Parathyroid adenoma (tissue), 2 donors: ENCODE measurements around the gene LRRC1.
A peak's percentile ranks its signal among the peaks of the same experiment; 100 is the strongest.

Experiments used
- H2AFZ ChIP-seq: fragments of 300-600 bp; sonication (generic); one replicate; pipeline ENCODE4 v1.7.0; 2017; ENCODE audit warnings: antibody characterized with exemption, mild to moderate bottlenecking
- H3K27ac ChIP-seq: fragments of 300-600 bp; sonication (generic); one replicate; pipeline ENCODE4 v1.7.0; 2017
- H3K27me3 ChIP-seq: fragments of 300-600 bp; sonication (generic); one replicate; pipeline ENCODE4 v1.7.0; 2017; ENCODE audit warnings: low read length; ENCODE audit not compliant: control insufficient read depth, insufficient read depth
- H3K36me3 ChIP-seq: fragments of 300-600 bp; sonication (generic); one replicate; pipeline ENCODE4 v1.7.0; 2017; ENCODE audit warnings: low read length; ENCODE audit not compliant: control insufficient read depth, insufficient read depth
- H3K4me1 ChIP-seq: fragments of 300-600 bp; sonication (generic); one replicate; pipeline ENCODE4 v1.7.0; 2017; ENCODE audit warnings: control low read depth
- H3K4me2 ChIP-seq: fragments of 300-600 bp; sonication (generic); one replicate; pipeline ENCODE4 v1.7.0; 2017; ENCODE audit warnings: low read length
- H3K4me3 ChIP-seq: fragments of 300-600 bp; sonication (generic); one replicate; pipeline ENCODE4 v1.7.0; 2017; ENCODE audit warnings: low read depth, low read length
- H3K79me2 ChIP-seq: fragments of 300-600 bp; sonication (generic); one replicate; pipeline ENCODE4 v1.7.0; 2017; ENCODE audit warnings: control low read depth
- H3K9ac ChIP-seq: fragments of 300-600 bp; sonication (generic); one replicate; pipeline ENCODE4 v1.7.0; 2017; ENCODE audit warnings: mild to moderate bottlenecking
- H3K9me3 ChIP-seq: fragments of 300-600 bp; sonication (generic); one replicate; pipeline ENCODE4 v1.7.0; 2017; ENCODE audit warnings: low read length; ENCODE audit not compliant: control insufficient read depth
- CTCF ChIP-seq: fragments of 300-600 bp; sonication (generic); IDR thresholded peaks from one replicate; pipeline ENCODE4 v1.7.0; 2017; ENCODE audit warnings: antibody characterized with exemption, mild to moderate bottlenecking
- donor health status: primary hyperparathyroidism.

LRRC1 gene

GRCh38 chr6:53924277-53924676 is 129.5 kb downstream of the LRRC1 start:
- no peaks in the 10 kb centered on the region for H3K79me2 ChIP-seq
- H3K4me3 ChIP-seq, result no peak overlapping the region
- no peaks in the 10 kb centered on the region for H3K9me3 ChIP-seq
- no peaks in the 10 kb centered on the region for H3K27me3 ChIP-seq
- no peak overlapping the region for H3K4me2 ChIP-seq
- TF ChIP-seq CTCF, result no peak
- H3K27ac ChIP-seq, result no peak overlapping the region
- H2AFZ ChIP-seq, result no peak overlapping the region
- no peaks in the 10 kb centered on the region for H3K36me3 ChIP-seq
- no peak overlapping the region for H3K9ac ChIP-seq
- peaks cover 7% of the 10 kb centered on the region for H3K4me1 ChIP-seq

GRCh38 chr6:53924821-53925422 is 130.1 kb downstream of the LRRC1 start:
- no peak overlapping the region for H3K9ac ChIP-seq
- no peaks in the 10 kb centered on the region for H3K9me3 ChIP-seq
- no peak for TF ChIP-seq CTCF
- no peaks in the 10 kb centered on the region for H3K36me3 ChIP-seq
- no peaks in the 10 kb centered on the region for H3K79me2 ChIP-seq
- H3K4me1 ChIP-seq, result peaks cover 7% of the 10 kb centered on the region
- no peak overlapping the region for H2AFZ ChIP-seq
- H3K27ac ChIP-seq, result no peak overlapping the region
- no peak overlapping the region for H3K4me2 ChIP-seq
- no peak overlapping the region for H3K4me3 ChIP-seq
- no peaks in the 10 kb centered on the region for H3K27me3 ChIP-seq

- Histone ChIP-seq H3K36me3 (no peaks in the 10 kb centered on the region), H3K9ac (no peak overlapping the region), H3K27me3 (no peaks in the 10 kb centered on the region), H3K79me2 (no peaks in the 10 kb centered on the region), H3K9me3 (no peaks in the 10 kb centered on the region), H3K4me2 (no peak overlapping the region), H2AFZ (no peak overlapping the region), H3K4me3 (no peak overlapping the region), H3K4me1 (peaks cover 7% of the 10 kb centered on the region), H3K27ac (no peak overlapping the region)
- no peak for TF ChIP-seq CTCF
Observed at GRCh38 chr6:53925891-53926290, 131.1 kb downstream of the LRRC1 start.

GRCh38 chr6:53926505-53926904 is 131.7 kb downstream of the LRRC1 start:
- H3K36me3 ChIP-seq, result no peaks in the 10 kb centered on the region
- H2AFZ ChIP-seq, result no peak overlapping the region
- H3K27ac ChIP-seq, result peak overlapping the region; percentile 50
- peak overlapping the region; percentile 14 for H3K4me2 ChIP-seq
- no peaks in the 10 kb centered on the region for H3K9me3 ChIP-seq
- H3K4me3 ChIP-seq, result no peak overlapping the region
- H3K9ac ChIP-seq, result no peak overlapping the region
- no peaks in the 10 kb centered on the region for H3K27me3 ChIP-seq
- TF ChIP-seq CTCF, result no peak
- no peaks in the 10 kb centered on the region for H3K79me2 ChIP-seq
- H3K4me1 ChIP-seq, result peaks cover 7% of the 10 kb centered on the region

GRCh38 chr6:53928641-53929040 is 133.8 kb downstream of the LRRC1 start:
- Histone ChIP-seq H3K79me2 (no peaks in the 10 kb centered on the region), H3K4me2 (no peak overlapping the region), H3K27me3 (no peaks in the 10 kb centered on the region), H2AFZ (no peak overlapping the region), H3K9me3 (no peaks in the 10 kb centered on the region), H3K36me3 (no peaks in the 10 kb centered on the region), H3K9ac (no peak overlapping the region), H3K4me1 (peaks cover 7% of the 10 kb centered on the region), H3K27ac (no peak overlapping the region), H3K4me3 (no peak overlapping the region)
- no peak for TF ChIP-seq CTCF
